ENCODE data around the gene CTNNA3.

DNA sequence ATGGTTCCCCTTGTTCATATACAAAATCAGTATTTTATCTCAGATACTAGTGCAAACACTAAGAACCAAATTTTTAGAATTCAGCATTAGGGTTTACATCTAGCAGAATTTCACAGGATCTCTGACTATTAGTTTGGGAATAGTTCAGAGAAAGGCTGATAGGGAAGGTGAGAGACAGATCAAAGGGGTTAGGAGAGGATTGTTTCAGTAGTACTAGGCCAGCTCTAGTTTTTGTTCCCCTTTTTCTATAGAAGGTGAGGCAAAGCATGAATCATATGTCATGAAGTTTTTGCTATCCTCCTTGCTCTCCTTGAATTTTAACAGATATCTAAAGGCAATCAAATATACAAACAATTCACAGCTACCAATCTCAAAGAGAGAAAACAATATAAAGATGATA, 26.1 kb upstream of the CTNNA3 start:
- TF ChIP-seq, protein P1, sequence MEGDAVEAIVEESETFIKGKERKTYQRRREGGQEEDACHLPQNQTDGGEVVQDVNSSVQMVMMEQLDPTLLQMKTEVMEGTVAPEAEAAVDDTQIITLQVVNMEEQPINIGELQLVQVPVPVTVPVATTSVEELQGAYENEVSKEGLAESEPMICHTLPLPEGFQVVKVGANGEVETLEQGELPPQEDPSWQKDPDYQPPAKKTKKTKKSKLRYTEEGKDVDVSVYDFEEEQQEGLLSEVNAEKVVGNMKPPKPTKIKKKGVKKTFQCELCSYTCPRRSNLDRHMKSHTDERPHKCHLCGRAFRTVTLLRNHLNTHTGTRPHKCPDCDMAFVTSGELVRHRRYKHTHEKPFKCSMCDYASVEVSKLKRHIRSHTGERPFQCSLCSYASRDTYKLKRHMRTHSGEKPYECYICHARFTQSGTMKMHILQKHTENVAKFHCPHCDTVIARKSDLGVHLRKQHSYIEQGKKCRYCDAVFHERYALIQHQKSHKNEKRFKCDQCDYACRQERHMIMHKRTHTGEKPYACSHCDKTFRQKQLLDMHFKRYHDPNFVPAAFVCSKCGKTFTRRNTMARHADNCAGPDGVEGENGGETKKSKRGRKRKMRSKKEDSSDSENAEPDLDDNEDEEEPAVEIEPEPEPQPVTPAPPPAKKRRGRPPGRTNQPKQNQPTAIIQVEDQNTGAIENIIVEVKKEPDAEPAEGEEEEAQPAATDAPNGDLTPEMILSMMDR (IDR thresholded peaks at IDR 0.05) = no peak
- TF ChIP-seq, protein P2, sequence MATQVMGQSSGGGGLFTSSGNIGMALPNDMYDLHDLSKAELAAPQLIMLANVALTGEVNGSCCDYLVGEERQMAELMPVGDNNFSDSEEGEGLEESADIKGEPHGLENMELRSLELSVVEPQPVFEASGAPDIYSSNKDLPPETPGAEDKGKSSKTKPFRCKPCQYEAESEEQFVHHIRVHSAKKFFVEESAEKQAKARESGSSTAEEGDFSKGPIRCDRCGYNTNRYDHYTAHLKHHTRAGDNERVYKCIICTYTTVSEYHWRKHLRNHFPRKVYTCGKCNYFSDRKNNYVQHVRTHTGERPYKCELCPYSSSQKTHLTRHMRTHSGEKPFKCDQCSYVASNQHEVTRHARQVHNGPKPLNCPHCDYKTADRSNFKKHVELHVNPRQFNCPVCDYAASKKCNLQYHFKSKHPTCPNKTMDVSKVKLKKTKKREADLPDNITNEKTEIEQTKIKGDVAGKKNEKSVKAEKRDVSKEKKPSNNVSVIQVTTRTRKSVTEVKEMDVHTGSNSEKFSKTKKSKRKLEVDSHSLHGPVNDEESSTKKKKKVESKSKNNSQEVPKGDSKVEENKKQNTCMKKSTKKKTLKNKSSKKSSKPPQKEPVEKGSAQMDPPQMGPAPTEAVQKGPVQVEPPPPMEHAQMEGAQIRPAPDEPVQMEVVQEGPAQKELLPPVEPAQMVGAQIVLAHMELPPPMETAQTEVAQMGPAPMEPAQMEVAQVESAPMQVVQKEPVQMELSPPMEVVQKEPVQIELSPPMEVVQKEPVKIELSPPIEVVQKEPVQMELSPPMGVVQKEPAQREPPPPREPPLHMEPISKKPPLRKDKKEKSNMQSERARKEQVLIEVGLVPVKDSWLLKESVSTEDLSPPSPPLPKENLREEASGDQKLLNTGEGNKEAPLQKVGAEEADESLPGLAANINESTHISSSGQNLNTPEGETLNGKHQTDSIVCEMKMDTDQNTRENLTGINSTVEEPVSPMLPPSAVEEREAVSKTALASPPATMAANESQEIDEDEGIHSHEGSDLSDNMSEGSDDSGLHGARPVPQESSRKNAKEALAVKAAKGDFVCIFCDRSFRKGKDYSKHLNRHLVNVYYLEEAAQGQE (IDR thresholded peaks at IDR 0.05; ENCODE audit: insufficient read depth in 1 of 2, low read depth in 2 of 2, low read length in 1 of 2) = no peak
- TF ChIP-seq SIN3A (IDR thresholded peaks at IDR 0.05; ENCODE audit: borderline replicate concordance, insufficient read depth, low read depth, low read length) (no peak), POLR2AphosphoS5 (IDR thresholded peaks at IDR 0.05; ENCODE audit: low read depth, low read length) (no peak), TCF7L2 (IDR thresholded peaks at IDR 0.05; ENCODE audit: low read depth, low read length) (no peak)
